A549 (cell line): ENCODE measurements around the gene KDM8. TPM values are rescaled to one million over a fixed set of nuclear protein-coding genes. Genes with fewer than 3 reads are reported as not detected.

Source experiments
- ATAC-seq, 2 experiments: fragments of 200-7000 bp in 1 of 2; fragments of >200 bp in 1 of 2; cut with Nextera tagmentation in 1 of 2; cut with Tn5 transposase in 1 of 2; 3 replicates each; pipeline versions ENCODE4 v1.8.0 to v1.9.1; 2018 to 2020; ENCODE audit warnings: mild to moderate bottlenecking in 1 of 2, moderate library complexity in 1 of 2
- CTCF ChIA-PET: fragments of 300-600 bp; sonication (Branson Sonifier 250); formaldehyde crosslinking; extraction: SDS; loops from one replicate; lab custom pipeline; 2021; ENCODE audit warnings: antibody characterized with exemption, inconsistent platforms; lab: Yijun Ruan, JAX
- POLR2A ChIA-PET: fragments of 350-600 bp; formaldehyde crosslinking; extraction: SDS; loops from one replicate; lab custom pipeline; 2021; ENCODE audit warnings: antibody characterized with exemption, inconsistent platforms; lab: Yijun Ruan, JAX
- DNase-seq, 2 experiments: peaks; one replicate each; pipeline versions ENCODE4 v3.0.0 to v3.0.0-alpha.2; 2011 to 2016; ENCODE audit warnings: low read depth in 1 of 2, low spot score in 1 of 2
- FAIRE-seq: peaks from 2 replicates; lab custom pipeline; 2011; peaks lifted over from hg19 to GRCh38; lab: Jason Lieb, UNC
- H3K27ac ChIP-seq, 2 experiments: fragments of >200 bp; sonication (Bioruptor Twin); formaldehyde crosslinking; 3 replicates each; pipeline ENCODE4 v1.5.1; 2016 to 2017
- H3K4me1 ChIP-seq: fragments of >200 bp; sonication (Bioruptor Twin); formaldehyde crosslinking; 3 replicates; pipeline ENCODE4 v1.6.1; 2016
- H3K4me2 ChIP-seq: fragments of >200 bp; sonication (Bioruptor Twin); formaldehyde crosslinking; 3 replicates; pipeline ENCODE4 v1.6.1; 2016
- H3K4me3 ChIP-seq: fragments of >200 bp; sonication (Bioruptor Twin); formaldehyde crosslinking; 3 replicates; pipeline ENCODE4 v1.5.1; 2016
- H3K9me3 ChIP-seq: fragments of >200 bp; sonication (Bioruptor Twin); formaldehyde crosslinking; 3 replicates; pipeline ENCODE4 v1.6.1; 2016
- BHLHE40 ChIP-seq: IDR thresholded peaks from 2 replicates; pipeline ENCODE4 v1.6.1; 2012; ENCODE audit warnings: low read depth, low read length, inconsistent platforms
- CBX2 ChIP-seq: fragments of 200-600 bp; sonication (generic); IDR thresholded peaks from 2 replicates; pipeline ENCODE4 v1.6.1; 2016; ENCODE audit warnings: low read depth, mild to moderate bottlenecking, borderline replicate concordance
- CBX8 ChIP-seq: fragments of 200-600 bp; sonication (generic); IDR thresholded peaks from 2 replicates; pipeline ENCODE4 v1.6.1; 2016
- CHD4 ChIP-seq: fragments of 200-600 bp; sonication (generic); IDR thresholded peaks from 2 replicates; pipeline ENCODE4 v1.6.1; 2016; ENCODE audit warnings: antibody characterized with exemption, mild to moderate bottlenecking, borderline replicate concordance
- CTCF ChIP-seq: fragments of >200 bp; sonication (Bioruptor Twin); formaldehyde crosslinking; IDR thresholded peaks from 3 replicates; pipeline ENCODE4 v1.5.1; 2016
- EHF ChIP-seq: fragments of 250-450 bp; sonication (Bioruptor Pico); IDR thresholded peaks from 2 replicates; pipeline ENCODE4 v1.5.0; 2020; ENCODE audit warnings: mild to moderate bottlenecking
- EP300 ChIP-seq, 2 experiments: fragments of >200 bp; sonication (Bioruptor Twin); formaldehyde crosslinking; IDR thresholded peaks; 2 replicates in 1 of 2; 3 replicates in 1 of 2; pipeline ENCODE4 v1.6.1; 2016 to 2017
- GATA3 ChIP-seq: IDR thresholded peaks from 2 replicates; pipeline ENCODE4 v1.6.1; 2012; ENCODE audit warnings: borderline replicate concordance
- HEYL ChIP-seq: fragments of 250-450 bp; sonication (Bioruptor Pico); IDR thresholded peaks from 2 replicates; pipeline ENCODE4 v1.8.0; 2021; ENCODE audit warnings: mild to moderate bottlenecking, moderate library complexity
- JUN ChIP-seq, 2 experiments: fragments of >200 bp; sonication (Bioruptor Twin); formaldehyde crosslinking; IDR thresholded peaks; 2 replicates in 1 of 2; 3 replicates in 1 of 2; pipeline ENCODE4 v1.6.1; 2016 to 2017
- KDM1A ChIP-seq: fragments of 200-600 bp; sonication (generic); IDR thresholded peaks from 2 replicates; pipeline ENCODE4 v1.6.1; 2016; ENCODE audit warnings: low read depth, mild to moderate bottlenecking
- MAX ChIP-seq: IDR thresholded peaks from 2 replicates; pipeline ENCODE4 v1.6.1; 2012
- MYC ChIP-seq: IDR thresholded peaks from 2 replicates; pipeline ENCODE4 v1.6.1; 2012; ENCODE audit warnings: mild to moderate bottlenecking, inconsistent platforms, low read length, improper control_type of control experiment, borderline replicate concordance
- POLR2A ChIP-seq: IDR thresholded peaks from 2 replicates; pipeline ENCODE4 v1.6.1; 2012; ENCODE audit warnings: mild to moderate bottlenecking, low read length
- RCOR1 ChIP-seq: fragments of 150-350 bp; IDR thresholded peaks from 2 replicates; pipeline ENCODE4 v1.6.1; 2014; ENCODE audit warnings: antibody characterized with exemption, low read length, low read depth
- RFX5 ChIP-seq: fragments of 450-650 bp; IDR thresholded peaks from 2 replicates; pipeline ENCODE4 v1.7.1; 2014; ENCODE audit warnings: antibody characterized with exemption, mild to moderate bottlenecking, moderate library complexity
- USF2 ChIP-seq: fragments of 450-650 bp; IDR thresholded peaks from 2 replicates; pipeline ENCODE4 v1.6.1; 2014; ENCODE audit warnings: antibody characterized with exemption
- ZC3H11A ChIP-seq: fragments of 450-650 bp; IDR thresholded peaks from 2 replicates; pipeline ENCODE4 v1.6.1; 2014; ENCODE audit warnings: antibody characterized with exemption, mild to moderate bottlenecking
- ZFP36 ChIP-seq: fragments of 450-650 bp; IDR thresholded peaks from 2 replicates; pipeline ENCODE4 v1.6.1; 2014; ENCODE audit warnings: borderline replicate concordance; ENCODE audit not compliant: partially characterized antibody
- ZNF302 ChIP-seq: fragments of 250-450 bp; sonication (Bioruptor Pico); IDR thresholded peaks from 2 replicates; pipeline ENCODE4 v1.9.0; 2021; ENCODE audit warnings: inconsistent platforms, mild to moderate bottlenecking, moderate library complexity
- WGBS: methylation state at CpG from one replicate; pipeline ENCODE4 v1.1.6; 2017; ENCODE audit errors: missing lambda C conversion rate; 5-methylcytosine and 5-hydroxymethylcytosine counted together
- polyA plus RNA-seq, 4 experiments: library from polyadenylated mRNA; depleted of rRNA in 3 of 4; stranded (reverse); fragments of >200 nt; fragmentation: RNase III in 1 of 4; extraction: RNeasy Plus Mini Kit Qiagen cat#74134 plus additional on column Dnase treatment in 1 of 4; gene quantifications; 2 replicates in 3 of 4; 3 replicates in 1 of 4; pipeline ENCODE4 v1.2.3, GENCODE V29; 2011 to 2017
- TF ChIP-seq, protein P1 (sequence below): fragments of 250-450 bp; sonication (Bioruptor Pico); IDR thresholded peaks from 2 replicates; pipeline ENCODE4 v1.5.0; 2021; ENCODE audit warnings: mild to moderate bottlenecking, moderate library complexity, borderline replicate concordance
- TF ChIP-seq, protein P2 (sequence below): IDR thresholded peaks from 2 replicates; pipeline ENCODE4 v1.6.1; 2012
- TF ChIP-seq, protein P3 (sequence below): fragments of 200-600 bp; sonication (generic); IDR thresholded peaks from 2 replicates; pipeline ENCODE4 v1.6.1; 2016; ENCODE audit warnings: antibody characterized with exemption, mild to moderate bottlenecking, moderate library complexity
- TF ChIP-seq, protein P4 (sequence below): fragments of >200 bp; sonication (Bioruptor Twin); formaldehyde crosslinking; IDR thresholded peaks from 2 replicates; pipeline ENCODE4 v1.6.1; 2016

Gene KDM8
- polyA plus RNA-seq, 2 of the 4 experiments (the other 2 are of a cell fraction) = 1.6 to 2.3 TPM

DNA sequence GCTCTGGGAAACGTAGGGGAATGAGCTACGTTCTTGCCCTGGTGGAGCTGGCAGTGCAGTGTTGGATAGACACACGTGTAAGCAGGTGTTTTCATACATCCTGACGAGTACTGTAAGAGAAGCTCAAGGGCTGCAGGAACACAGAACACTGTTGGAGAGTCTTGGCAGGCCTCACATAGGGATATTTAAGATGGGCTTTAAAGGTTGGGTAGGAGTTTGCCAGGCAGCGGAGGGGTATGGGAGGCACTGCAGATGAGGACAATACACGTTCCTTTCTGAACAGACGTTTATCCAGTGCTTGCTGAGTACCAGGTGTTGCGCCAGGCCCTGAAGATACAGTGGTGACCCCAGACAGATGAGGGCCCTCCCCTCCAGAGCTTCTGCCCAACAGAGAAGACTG, 6.3 kb downstream of the KDM8 start:
- no peaks in the 10 kb centered on the region for H3K9me3 ChIP-seq
- FAIRE-seq (no peak), ATAC-seq (no peak), DNase-seq (no peak)
- H3K27ac ChIP-seq = no peak overlapping the region
- H3K4me3 ChIP-seq = no peak overlapping the region
- CTCF ChIA-PET = interaction anchor here (1.6 kb wide), 2 partner anchors 19 to 25 kb away, joined by 6 to 9 read pairs; no protein-coding TSS in a partner anchor
- peaks cover 3% of the 10 kb centered on the region; the same call in 1 of the 3 replicates for H3K4me1 ChIP-seq
- 86% methylated on average over 8 of the region's 8 CpGs for WGBS
- H3K4me2 ChIP-seq = no peak overlapping the region
- POLR2A ChIA-PET = no interaction called here
- TF ChIP-seq, protein P1, sequence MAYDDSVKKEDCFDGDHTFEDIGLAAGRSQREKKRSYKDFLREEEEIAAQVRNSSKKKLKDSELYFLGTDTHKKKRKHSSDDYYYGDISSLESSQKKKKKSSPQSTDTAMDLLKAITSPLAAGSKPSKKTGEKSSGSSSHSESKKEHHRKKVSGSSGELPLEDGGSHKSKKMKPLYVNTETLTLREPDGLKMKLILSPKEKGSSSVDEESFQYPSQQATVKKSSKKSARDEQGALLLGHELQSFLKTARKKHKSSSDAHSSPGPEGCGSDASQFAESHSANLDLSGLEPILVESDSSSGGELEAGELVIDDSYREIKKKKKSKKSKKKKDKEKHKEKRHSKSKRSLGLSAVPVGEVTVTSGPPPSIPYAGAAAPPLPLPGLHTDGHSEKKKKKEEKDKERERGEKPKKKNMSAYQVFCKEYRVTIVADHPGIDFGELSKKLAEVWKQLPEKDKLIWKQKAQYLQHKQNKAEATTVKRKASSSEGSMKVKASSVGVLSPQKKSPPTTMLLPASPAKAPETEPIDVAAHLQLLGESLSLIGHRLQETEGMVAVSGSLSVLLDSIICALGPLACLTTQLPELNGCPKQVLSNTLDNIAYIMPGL (CRISPR knock-in tag) = no peak
- TF ChIP-seq CTCF (no peak), CBX2 (no peak), ZC3H11A (no peak), HEYL (CRISPR knock-in tag) (no peak), RFX5 (no peak), RCOR1 (no peak), EHF (no peak), BHLHE40 (no peak), CBX8 (no peak), CHD4 (no peak), MAX (no peak)
- TF ChIP-seq, protein P2, sequence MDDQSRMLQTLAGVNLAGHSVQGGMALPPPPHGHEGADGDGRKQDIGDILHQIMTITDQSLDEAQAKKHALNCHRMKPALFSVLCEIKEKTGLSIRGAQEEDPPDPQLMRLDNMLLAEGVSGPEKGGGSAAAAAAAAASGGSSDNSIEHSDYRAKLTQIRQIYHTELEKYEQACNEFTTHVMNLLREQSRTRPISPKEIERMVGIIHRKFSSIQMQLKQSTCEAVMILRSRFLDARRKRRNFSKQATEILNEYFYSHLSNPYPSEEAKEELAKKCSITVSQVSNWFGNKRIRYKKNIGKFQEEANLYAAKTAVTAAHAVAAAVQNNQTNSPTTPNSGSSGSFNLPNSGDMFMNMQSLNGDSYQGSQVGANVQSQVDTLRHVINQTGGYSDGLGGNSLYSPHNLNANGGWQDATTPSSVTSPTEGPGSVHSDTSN = no peak
- TF ChIP-seq, protein P3, sequence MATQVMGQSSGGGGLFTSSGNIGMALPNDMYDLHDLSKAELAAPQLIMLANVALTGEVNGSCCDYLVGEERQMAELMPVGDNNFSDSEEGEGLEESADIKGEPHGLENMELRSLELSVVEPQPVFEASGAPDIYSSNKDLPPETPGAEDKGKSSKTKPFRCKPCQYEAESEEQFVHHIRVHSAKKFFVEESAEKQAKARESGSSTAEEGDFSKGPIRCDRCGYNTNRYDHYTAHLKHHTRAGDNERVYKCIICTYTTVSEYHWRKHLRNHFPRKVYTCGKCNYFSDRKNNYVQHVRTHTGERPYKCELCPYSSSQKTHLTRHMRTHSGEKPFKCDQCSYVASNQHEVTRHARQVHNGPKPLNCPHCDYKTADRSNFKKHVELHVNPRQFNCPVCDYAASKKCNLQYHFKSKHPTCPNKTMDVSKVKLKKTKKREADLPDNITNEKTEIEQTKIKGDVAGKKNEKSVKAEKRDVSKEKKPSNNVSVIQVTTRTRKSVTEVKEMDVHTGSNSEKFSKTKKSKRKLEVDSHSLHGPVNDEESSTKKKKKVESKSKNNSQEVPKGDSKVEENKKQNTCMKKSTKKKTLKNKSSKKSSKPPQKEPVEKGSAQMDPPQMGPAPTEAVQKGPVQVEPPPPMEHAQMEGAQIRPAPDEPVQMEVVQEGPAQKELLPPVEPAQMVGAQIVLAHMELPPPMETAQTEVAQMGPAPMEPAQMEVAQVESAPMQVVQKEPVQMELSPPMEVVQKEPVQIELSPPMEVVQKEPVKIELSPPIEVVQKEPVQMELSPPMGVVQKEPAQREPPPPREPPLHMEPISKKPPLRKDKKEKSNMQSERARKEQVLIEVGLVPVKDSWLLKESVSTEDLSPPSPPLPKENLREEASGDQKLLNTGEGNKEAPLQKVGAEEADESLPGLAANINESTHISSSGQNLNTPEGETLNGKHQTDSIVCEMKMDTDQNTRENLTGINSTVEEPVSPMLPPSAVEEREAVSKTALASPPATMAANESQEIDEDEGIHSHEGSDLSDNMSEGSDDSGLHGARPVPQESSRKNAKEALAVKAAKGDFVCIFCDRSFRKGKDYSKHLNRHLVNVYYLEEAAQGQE = no peak

DNA sequence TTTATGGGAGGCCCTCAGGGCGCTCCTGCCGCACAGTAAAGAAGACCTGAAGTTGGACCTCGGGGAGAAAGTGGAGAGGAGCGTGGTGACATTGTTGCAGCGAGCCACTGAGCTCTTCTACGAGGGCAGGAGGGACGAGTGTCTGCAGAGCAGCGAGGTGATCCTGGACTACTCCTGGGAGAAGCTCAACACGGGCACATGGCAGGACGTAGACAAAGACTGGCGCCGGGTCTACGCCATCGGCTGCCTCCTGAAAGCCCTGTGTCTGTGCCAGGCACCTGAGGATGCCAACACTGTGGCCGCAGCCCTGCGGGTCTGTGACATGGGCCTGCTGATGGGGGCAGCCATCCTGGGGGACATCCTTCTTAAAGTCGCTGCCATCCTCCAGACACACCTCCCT, 6.8 kb downstream of the KDM8 start:
- ChIA-PET POLR2A (no interaction called here), CTCF (interaction anchor here (1.6 kb wide), 2 partner anchors 20 to 25 kb away, joined by 6 to 9 read pairs; no protein-coding TSS in a partner anchor)
- Histone ChIP-seq H3K9me3 (no peaks in the 10 kb centered on the region), H3K27ac (no peak overlapping the region), H3K4me2 (no peak overlapping the region), H3K4me1 (no peaks in the 10 kb centered on the region), H3K4me3 (no peak overlapping the region)
- no peak for DNase-seq
- 79% methylated on average over 14 of the region's 17 CpGs for WGBS
- ATAC-seq = no peak
- no peak for FAIRE-seq
- TF ChIP-seq GATA3 = no peak
- TF ChIP-seq JUN (IDR thresholded peaks at IDR 0.05) = no peak
- TF ChIP-seq, protein P2 = no peak
- TF ChIP-seq, protein P4, sequence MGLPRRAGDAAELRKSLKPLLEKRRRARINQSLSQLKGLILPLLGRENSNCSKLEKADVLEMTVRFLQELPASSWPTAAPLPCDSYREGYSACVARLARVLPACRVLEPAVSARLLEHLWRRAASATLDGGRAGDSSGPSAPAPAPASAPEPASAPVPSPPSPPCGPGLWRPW = no peak
- TF ChIP-seq BHLHE40 = no peak
- TF ChIP-seq MYC = no peak
- no peak for TF ChIP-seq USF2
- TF ChIP-seq, protein P1 (CRISPR knock-in tag) = no peak
- no peak for TF ChIP-seq POLR2A
- TF ChIP-seq ZFP36 = no peak
- TF ChIP-seq ZNF302 = no peak
- TF ChIP-seq RCOR1 = no peak
- no peak for TF ChIP-seq CHD4
- no peak for TF ChIP-seq EP300 (IDR thresholded peaks at IDR 0.05)
- no peak for TF ChIP-seq KDM1A
